ENCODE results near the gene GRIP2.

Gene GRIP2

GRCh38 chr3:14505803-14506500 lies 34.2 kb downstream of the GRIP2 start:
- no peak overlapping the region for H3K9ac ChIP-seq (ENCODE audit: low read depth, low read length)
- H3K9me3 ChIP-seq (ENCODE audit: control insufficient read depth, insufficient read depth, low read length): peaks cover 4% of the 10 kb centered on the region
- no peaks in the 10 kb centered on the region for H3K4me1 ChIP-seq (ENCODE audit: insufficient read depth, low read length)
- no peaks in the 10 kb centered on the region for H3K36me3 ChIP-seq (ENCODE audit: insufficient read depth, low read length)

GRCh38 chr3:14505001-14505802 lies 34.9 kb downstream of the GRIP2 start:
- Histone ChIP-seq H3K4me1 (ENCODE audit: insufficient read depth, low read length) (no peaks in the 10 kb centered on the region), H3K9ac (ENCODE audit: low read depth, low read length) (no peak overlapping the region), H3K9me3 (ENCODE audit: control insufficient read depth, insufficient read depth, low read length) (peaks cover 6% of the 10 kb centered on the region), H3K36me3 (ENCODE audit: insufficient read depth, low read length) (no peaks in the 10 kb centered on the region)

GRCh38 chr3:14503706-14504065 lies 36.5 kb downstream of the GRIP2 start:
- Histone ChIP-seq H3K9me3 (ENCODE audit: control insufficient read depth, insufficient read depth, low read length) (peaks cover 6% of the 10 kb centered on the region), H3K9ac (ENCODE audit: low read depth, low read length) (no peak overlapping the region), H3K4me1 (ENCODE audit: insufficient read depth, low read length) (no peaks in the 10 kb centered on the region), H3K36me3 (ENCODE audit: insufficient read depth, low read length) (no peaks in the 10 kb centered on the region)

GRCh38 chr3:14503033-14503705 lies 37.0 kb downstream of the GRIP2 start:
- Histone ChIP-seq H3K9ac (ENCODE audit: low read depth, low read length) (no peak overlapping the region), H3K36me3 (ENCODE audit: insufficient read depth, low read length) (no peaks in the 10 kb centered on the region), H3K9me3 (ENCODE audit: control insufficient read depth, insufficient read depth, low read length) (peaks cover 6% of the 10 kb centered on the region), H3K4me1 (ENCODE audit: insufficient read depth, low read length) (no peaks in the 10 kb centered on the region)

- Histone ChIP-seq H3K9ac (ENCODE audit: low read depth, low read length) (no peak overlapping the region), H3K9me3 (ENCODE audit: control insufficient read depth, insufficient read depth, low read length) (peaks cover 6% of the 10 kb centered on the region), H3K4me1 (ENCODE audit: insufficient read depth, low read length) (peaks cover 3% of the 10 kb centered on the region; the same call in 1 of the 2 replicates)
Observed at GRCh38 chr3:14502472-14502871, 37.7 kb downstream of the GRIP2 start.

GRCh38 chr3:14497321-14497720 lies 42.8 kb downstream of the GRIP2 start:
- peaks cover 6% of the 10 kb centered on the region for H3K9me3 ChIP-seq (ENCODE audit: control insufficient read depth, insufficient read depth, low read length)
- H3K36me3 ChIP-seq (ENCODE audit: insufficient read depth, low read length): no peaks in the 10 kb centered on the region
- no peak overlapping the region for H3K9ac ChIP-seq (ENCODE audit: low read depth, low read length)
- peaks cover 3% of the 10 kb centered on the region; the same call in 1 of the 2 replicates for H3K4me1 ChIP-seq (ENCODE audit: insufficient read depth, low read length)

More at GRCh38 chr3:14502472-14502871, 37.7 kb downstream of the GRIP2 start:
- H3K36me3 ChIP-seq (ENCODE audit: insufficient read depth, low read length): no peaks in the 10 kb centered on the region

- Histone ChIP-seq H3K9me3 (ENCODE audit: control insufficient read depth, insufficient read depth, low read length) (0 out of 2 replicates have a peak, but pooled peaks cover 2% of the 10 kb centered on the region), H3K36me3 (ENCODE audit: insufficient read depth, low read length) (no peaks in the 10 kb centered on the region), H3K9ac (ENCODE audit: low read depth, low read length) (no peak overlapping the region), H3K4me1 (ENCODE audit: insufficient read depth, low read length) (peaks cover 3% of the 10 kb centered on the region; the same call in 1 of the 2 replicates)
Observed at GRCh38 chr3:14496351-14496750, 43.8 kb downstream of the GRIP2 start.

- H3K9ac ChIP-seq (ENCODE audit: low read depth, low read length): no peak overlapping the region
- no peaks in the 10 kb centered on the region for H3K9me3 ChIP-seq (ENCODE audit: control insufficient read depth, insufficient read depth, low read length)
- no peaks in the 10 kb centered on the region for H3K36me3 ChIP-seq (ENCODE audit: insufficient read depth, low read length)
- H3K4me1 ChIP-seq (ENCODE audit: insufficient read depth, low read length): peaks cover 3% of the 10 kb centered on the region; the same call in 1 of the 2 replicates
Observed at GRCh38 chr3:14494973-14495300, 45.2 kb downstream of the GRIP2 start.

GRCh38 chr3:14494279-14494972 lies 45.7 kb downstream of the GRIP2 start:
- H3K9ac ChIP-seq (ENCODE audit: low read depth, low read length): no peak overlapping the region
- 0 out of 2 replicates have a peak, but pooled peaks cover 1% of the 10 kb centered on the region for H3K36me3 ChIP-seq (ENCODE audit: insufficient read depth, low read length)
- H3K9me3 ChIP-seq (ENCODE audit: control insufficient read depth, insufficient read depth, low read length): no peaks in the 10 kb centered on the region
- H3K4me1 ChIP-seq (ENCODE audit: insufficient read depth, low read length): peaks cover 3% of the 10 kb centered on the region; the same call in 1 of the 2 replicates

- H3K9ac ChIP-seq (ENCODE audit: low read depth, low read length): no peak overlapping the region
Observed at GRCh38 chr3:14492948-14493881, 46.9 kb downstream of the GRIP2 start.

GRCh38 chr3:14491396-14492190 lies 48.5 kb downstream of the GRIP2 start:
- no peak overlapping the region for H3K9ac ChIP-seq (ENCODE audit: low read depth, low read length)
- H3K36me3 ChIP-seq (ENCODE audit: insufficient read depth, low read length): peaks cover 10% of the 10 kb centered on the region; the same call in 1 of the 2 replicates
- no peaks in the 10 kb centered on the region; the same call in 1 of the 2 replicates for H3K4me1 ChIP-seq (ENCODE audit: insufficient read depth, low read length)
- no peaks in the 10 kb centered on the region for H3K9me3 ChIP-seq (ENCODE audit: control insufficient read depth, insufficient read depth, low read length)

More at GRCh38 chr3:14492948-14493881, 46.9 kb downstream of the GRIP2 start:
- Histone ChIP-seq H3K36me3 (ENCODE audit: insufficient read depth, low read length) (0 out of 2 replicates have a peak, but pooled peaks cover 4% of the 10 kb centered on the region), H3K4me1 (ENCODE audit: insufficient read depth, low read length) (peaks cover 3% of the 10 kb centered on the region; the same call in 1 of the 2 replicates), H3K9me3 (ENCODE audit: control insufficient read depth, insufficient read depth, low read length) (no peaks in the 10 kb centered on the region)

GRCh38 chr3:14490831-14491230 lies 49.3 kb downstream of the GRIP2 start:
- Histone ChIP-seq H3K4me1 (ENCODE audit: insufficient read depth, low read length) (no peaks in the 10 kb centered on the region; the same call in 1 of the 2 replicates), H3K9ac (ENCODE audit: low read depth, low read length) (no peak overlapping the region), H3K36me3 (ENCODE audit: insufficient read depth, low read length) (peaks cover 10% of the 10 kb centered on the region; the same call in 1 of the 2 replicates), H3K9me3 (ENCODE audit: control insufficient read depth, insufficient read depth, low read length) (no peaks in the 10 kb centered on the region)

All from ES-I3 (cell line).